Activated T-helper 2 cell treated with anti-CD3 and anti-CD28 coated beads, Interferon-gamma antibody, Interleukin-2, Interleukin-4, amounts not matched to agents 10 μg/mL and 5 μg/mL and 100 μg/mL, durations not matched to agents 14 hours and 24 hours and 36 hours (primary cell): ENCODE data around the gene WDR53. TPM values are rescaled to one million over a fixed set of nuclear protein-coding genes. Genes with fewer than 3 reads are reported as not detected.
"Not testable (repeated sequence)": the region's sequence is repeated elsewhere in the genome, so short reads cannot be mapped to it uniquely, and the experiment has no call there.

Experiments
- DNase-seq: peaks from one replicate; pipeline ENCODE4 v3.0.0; 2021; ENCODE audit warnings: low spot score
- H3K27ac Mint-ChIP-seq: one replicate; pipeline ENCODE4 v1.8.0; 2021; ENCODE audit warnings: mixed read lengths
- H3K27me3 Mint-ChIP-seq: one replicate; pipeline ENCODE4 v1.8.0; 2021; ENCODE audit warnings: low read depth, mixed read lengths
- H3K36me3 Mint-ChIP-seq: one replicate; pipeline ENCODE4 v1.8.0; 2021; ENCODE audit warnings: low read depth, mixed read lengths
- H3K4me1 Mint-ChIP-seq: one replicate; pipeline ENCODE4 v1.8.0; 2021; ENCODE audit warnings: low read depth, mixed read lengths
- H3K4me3 Mint-ChIP-seq: one replicate; pipeline ENCODE4 v1.8.0; 2021; ENCODE audit warnings: low read depth, mild to moderate bottlenecking, moderate library complexity, mixed read lengths
- H3K9me3 Mint-ChIP-seq: one replicate; pipeline ENCODE4 v1.8.0; 2021; ENCODE audit warnings: mixed read lengths
- intact Hi-C: fragments of 100-400 bp; cut with micrococcal nuclease; formaldehyde crosslinking; loops from one replicate; pipeline ENCODE4 v1.15.1; 2023
- total RNA-seq: library from RNA; stranded (reverse); gene quantifications from 2 replicates; pipeline ENCODE4 v1.2.3, GENCODE V29; 2022

The WDR53 gene
- total RNA-seq, 1 donor from 2014 or later, result 17.4 TPM

DNA sequence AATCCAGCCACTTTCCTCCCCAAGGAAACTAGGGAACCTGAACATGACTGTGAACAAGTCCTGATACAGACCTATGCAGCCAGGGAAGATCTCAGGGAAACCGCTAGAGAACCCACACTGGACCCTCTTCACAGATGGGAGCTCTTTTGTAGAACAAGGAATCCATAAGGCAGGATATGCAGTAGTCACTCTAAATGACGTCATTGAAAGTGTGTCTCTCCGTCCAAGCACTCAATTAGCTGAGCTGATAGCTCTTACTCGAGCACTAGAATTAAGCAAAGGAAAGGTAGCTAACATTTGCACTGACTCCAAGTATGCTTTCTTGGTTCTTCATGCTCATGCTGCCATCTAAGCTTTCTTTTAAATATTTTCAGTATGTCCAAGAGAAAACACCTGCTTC is 43.2 kb downstream of the WDR53 start:
- no peak overlapping the region for H3K27ac Mint-ChIP-seq

DNA sequence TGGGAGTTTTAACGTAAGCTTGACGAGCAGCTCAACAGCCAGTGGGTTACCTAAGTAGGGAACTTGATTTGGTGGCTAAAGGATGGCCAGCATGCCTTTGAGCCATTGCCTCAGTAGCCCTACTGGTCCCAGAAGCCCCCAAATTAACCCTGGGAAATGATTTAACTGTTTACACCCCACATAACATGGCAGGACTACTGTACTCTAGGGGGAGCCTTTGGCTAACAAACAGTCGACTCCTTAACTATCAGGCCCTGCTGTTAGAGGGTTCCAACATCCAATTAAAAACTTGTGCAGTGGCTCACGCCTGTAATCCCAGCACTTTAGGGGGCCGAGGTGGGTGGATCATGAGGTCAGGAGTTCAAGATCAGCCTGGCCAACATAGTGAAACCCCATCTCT is 43.8 kb downstream of the WDR53 start:
- no peak overlapping the region for H3K27ac Mint-ChIP-seq

More for the DNA sequence above, 43.2 kb downstream of the WDR53 start:
- no peak for DNase-seq
- intact Hi-C loops, result no loop called here
- peaks cover 13% of the 10 kb centered on the region for H3K36me3 Mint-ChIP-seq
- H3K9me3 Mint-ChIP-seq, result peaks cover 25% of the 10 kb centered on the region
- H3K4me3 Mint-ChIP-seq, result no peak overlapping the region
- no peaks in the 10 kb centered on the region for H3K27me3 Mint-ChIP-seq
- H3K4me1 Mint-ChIP-seq, result peaks cover 7% of the 10 kb centered on the region

DNA sequence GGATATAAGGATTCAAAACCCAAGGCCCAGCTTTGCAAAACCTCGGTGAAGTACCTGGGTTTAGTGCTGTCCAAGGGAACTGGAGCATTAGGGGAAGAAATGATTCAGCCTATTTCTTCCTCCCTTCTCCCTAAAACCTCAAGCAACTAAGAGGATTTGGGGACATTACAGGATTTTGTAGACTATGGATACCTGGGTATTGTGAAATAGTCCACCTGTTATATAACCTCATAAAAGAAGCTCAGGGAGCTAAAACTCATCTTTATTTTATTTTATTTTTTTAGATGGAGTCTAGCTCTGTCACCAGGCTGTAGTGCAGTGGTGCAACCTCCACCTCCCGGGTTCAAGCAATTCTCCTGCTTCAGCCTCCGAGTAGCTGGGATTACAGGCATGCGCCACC is 44.5 kb downstream of the WDR53 start:
- Mint-ChIP-seq H3K4me1 (peaks cover 4% of the 10 kb centered on the region), H3K4me3 (no peak overlapping the region), H3K27ac (no peak overlapping the region), H3K27me3 (no peaks in the 10 kb centered on the region), H3K36me3 (peaks cover 25% of the 10 kb centered on the region), H3K9me3 (peaks cover 38% of the 10 kb centered on the region)
- intact Hi-C loops, result loop anchor here (5.0 kb wide), 1 partner anchor 37 kb away; no protein-coding TSS in a partner anchor
- DNase-seq, result no peak

More for the DNA sequence above, 43.8 kb downstream of the WDR53 start:
- H3K27me3 Mint-ChIP-seq, result no peaks in the 10 kb centered on the region
- H3K4me3 Mint-ChIP-seq, result no peak overlapping the region
- intact Hi-C loops, result loop anchor here (5.0 kb wide), 1 partner anchor 37 kb away; no protein-coding TSS in a partner anchor
- H3K36me3 Mint-ChIP-seq, result peaks cover 18% of the 10 kb centered on the region
- peaks cover 7% of the 10 kb centered on the region for H3K4me1 Mint-ChIP-seq
- DNase-seq, result no peak
- peaks cover 31% of the 10 kb centered on the region for H3K9me3 Mint-ChIP-seq

DNA sequence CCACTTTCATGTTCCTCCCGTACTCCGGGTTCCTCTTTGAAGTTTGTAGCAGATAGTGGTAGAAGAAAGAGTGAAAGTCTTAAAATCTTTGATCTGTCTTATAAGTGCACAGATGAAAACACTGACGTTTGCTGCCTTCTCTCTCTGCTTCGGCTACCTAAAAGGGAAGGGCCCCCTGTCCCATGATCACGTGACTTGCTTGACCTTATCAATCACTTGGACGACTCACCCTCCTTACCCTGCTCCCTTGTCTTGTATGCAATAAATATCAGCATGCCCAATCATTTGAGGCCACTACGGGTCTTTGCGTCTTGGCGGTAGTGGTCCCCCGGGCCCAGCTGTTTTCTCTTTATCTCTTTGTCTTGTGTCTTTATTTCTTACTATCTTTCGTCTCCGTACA is 47.1 kb downstream of the WDR53 start:
- intact Hi-C loops, result loop anchor here (5.0 kb wide), 1 partner anchor 34 kb away; no protein-coding TSS in a partner anchor
- H3K9me3 Mint-ChIP-seq, result peaks cover 47% of the 10 kb centered on the region
- not testable (repeated sequence) for H3K4me1 Mint-ChIP-seq, H3K27me3 Mint-ChIP-seq, H3K4me3 Mint-ChIP-seq, DNase-seq, H3K27ac Mint-ChIP-seq
- H3K36me3 Mint-ChIP-seq, result peaks cover 25% of the 10 kb centered on the region

DNA sequence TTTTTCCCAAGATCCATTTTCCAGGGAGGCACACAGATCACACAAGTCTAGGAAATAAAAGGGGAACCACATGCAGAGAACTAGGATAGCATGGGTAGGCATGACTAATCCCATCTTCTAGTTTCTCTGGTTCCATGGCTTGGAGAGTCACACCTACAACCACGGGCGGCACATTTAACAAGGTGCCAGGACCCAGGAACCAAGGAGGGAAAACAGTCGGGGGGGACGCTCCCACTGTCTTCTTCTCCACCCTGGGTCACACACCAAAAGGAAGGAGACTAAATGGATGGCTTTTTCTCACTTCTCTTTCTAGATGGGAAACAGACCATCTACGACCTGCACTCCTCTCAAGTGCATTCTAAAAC is 48.7 kb downstream of the WDR53 start:
- Mint-ChIP-seq H3K27me3 (no peaks in the 10 kb centered on the region), H3K27ac (no peak overlapping the region), H3K4me1 (no peaks in the 10 kb centered on the region), H3K4me3 (no peak overlapping the region), H3K9me3 (peaks cover 58% of the 10 kb centered on the region), H3K36me3 (peaks cover 25% of the 10 kb centered on the region)
- no peak for DNase-seq
- intact Hi-C loops, result loop anchor here (2.0 to 5.0 kb wide), 2 partner anchors 32 to 267 kb away; no protein-coding TSS in a partner anchor

DNA sequence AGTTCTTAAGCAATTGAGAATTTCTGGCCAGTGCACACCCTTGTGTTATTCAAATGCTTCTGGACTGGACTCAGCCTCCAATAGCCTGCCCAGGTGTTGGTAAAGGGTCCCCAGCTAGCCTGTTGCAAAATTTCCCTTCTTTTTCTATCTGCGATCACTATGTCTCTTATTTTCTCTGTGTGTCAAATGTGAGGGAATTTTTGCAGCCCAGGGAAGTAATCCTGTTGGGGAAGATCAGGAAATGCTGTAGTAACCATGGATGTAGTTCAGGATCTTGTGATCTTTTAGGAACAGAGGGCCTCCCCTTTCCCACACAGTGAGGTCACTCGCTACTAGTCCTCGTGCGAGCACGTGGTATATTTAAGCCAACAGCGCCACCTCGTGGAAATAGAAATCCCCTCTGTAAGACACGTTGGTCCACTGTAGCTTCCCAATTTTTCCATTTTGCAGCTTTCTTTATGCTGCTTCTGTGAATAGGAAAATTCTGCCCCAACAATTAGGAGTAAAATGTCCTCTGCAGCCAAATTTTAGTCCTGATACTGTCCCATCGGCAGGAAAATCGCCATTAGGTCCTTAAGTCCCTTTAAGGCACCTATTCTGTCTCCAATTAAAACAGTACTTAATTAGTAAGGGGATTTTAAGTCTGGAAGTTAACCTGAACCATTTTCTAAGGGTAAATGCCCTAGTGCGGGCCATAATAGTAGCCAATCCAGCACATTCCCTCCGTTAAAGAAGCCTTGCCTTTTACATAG is 49.2 kb downstream of the WDR53 start:
- intact Hi-C loops, result loop anchor here (2.0 kb wide), 1 partner anchor 266 kb away; no protein-coding TSS in a partner anchor
- H3K9me3 Mint-ChIP-seq, result peaks cover 61% of the 10 kb centered on the region

DNA sequence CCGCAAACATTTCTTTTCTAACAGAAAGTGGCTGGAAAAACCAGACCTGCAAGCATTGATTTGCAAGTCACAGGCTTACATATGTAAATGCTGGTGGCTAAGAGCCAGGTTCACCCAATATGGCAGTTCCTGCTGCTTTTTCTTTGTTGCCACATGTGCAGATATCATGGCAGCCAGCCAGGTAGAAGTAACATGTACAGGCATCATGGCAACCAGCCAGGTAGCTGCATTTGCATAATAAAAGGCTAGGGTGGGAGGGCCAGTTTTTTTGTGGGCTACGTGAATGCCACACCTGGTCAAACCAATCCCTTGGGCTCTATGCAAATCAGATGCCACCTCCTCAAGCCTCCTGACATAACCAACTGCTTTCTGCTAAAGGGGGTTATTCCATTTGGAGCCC is 50.4 kb downstream of the WDR53 start:
- Mint-ChIP-seq H3K4me1 (peaks cover 4% of the 10 kb centered on the region), H3K4me3 (no peak overlapping the region), H3K27me3 (no peaks in the 10 kb centered on the region), H3K9me3 (peaks cover 65% of the 10 kb centered on the region), H3K27ac (no peak overlapping the region), H3K36me3 (peaks cover 32% of the 10 kb centered on the region)
- intact Hi-C loops, result loop anchor here (2.0 kb wide), 1 partner anchor 265 kb away; no protein-coding TSS in a partner anchor
- DNase-seq, result no peak

More for the DNA sequence above, 49.2 kb downstream of the WDR53 start:
- DNase-seq, result peak; percentile 40
- H3K27me3 Mint-ChIP-seq, result no peaks in the 10 kb centered on the region
- peaks cover 27% of the 10 kb centered on the region for H3K36me3 Mint-ChIP-seq
- H3K4me1 Mint-ChIP-seq, result no peaks in the 10 kb centered on the region
- H3K4me3 Mint-ChIP-seq, result no peak overlapping the region
- no peak overlapping the region for H3K27ac Mint-ChIP-seq

DNA sequence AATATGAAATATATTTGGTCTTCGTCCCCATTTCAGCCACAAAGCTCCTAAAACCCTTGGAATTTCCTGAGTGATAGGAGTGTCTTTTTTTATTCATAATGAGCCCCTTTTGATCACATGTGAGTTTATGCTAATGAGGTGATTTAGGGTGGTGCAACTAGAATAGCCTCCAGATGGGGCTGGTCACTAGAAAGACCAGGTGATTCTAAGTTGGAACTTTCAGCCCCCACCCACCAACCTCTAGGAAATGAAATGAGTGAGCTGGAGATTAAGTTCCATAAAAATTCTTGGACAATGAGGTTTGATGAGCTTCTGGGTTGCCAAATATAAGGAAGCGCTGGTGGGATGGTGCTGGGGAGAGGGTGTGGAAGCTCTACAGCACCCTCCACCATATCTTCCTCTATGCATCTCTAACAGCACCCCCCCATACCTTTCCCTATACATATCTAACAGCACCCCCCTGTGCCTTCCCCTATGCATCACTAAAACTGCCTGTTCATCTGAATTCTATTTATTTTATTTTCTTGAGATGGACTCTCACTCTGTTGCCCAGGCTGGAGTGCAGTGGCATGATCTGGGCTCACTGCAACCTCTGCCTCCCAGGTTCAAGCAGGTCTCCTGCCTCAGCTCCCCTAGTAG is 51.1 kb downstream of the WDR53 start:
- Mint-ChIP-seq H3K9me3 (peaks cover 60% of the 10 kb centered on the region), H3K27ac (no peak overlapping the region), H3K4me3 (no peak overlapping the region), H3K4me1 (peaks cover 7% of the 10 kb centered on the region), H3K36me3 (peaks cover 32% of the 10 kb centered on the region), H3K27me3 (no peaks in the 10 kb centered on the region)
- intact Hi-C loops, result no loop called here
- no peak for DNase-seq

DNA sequence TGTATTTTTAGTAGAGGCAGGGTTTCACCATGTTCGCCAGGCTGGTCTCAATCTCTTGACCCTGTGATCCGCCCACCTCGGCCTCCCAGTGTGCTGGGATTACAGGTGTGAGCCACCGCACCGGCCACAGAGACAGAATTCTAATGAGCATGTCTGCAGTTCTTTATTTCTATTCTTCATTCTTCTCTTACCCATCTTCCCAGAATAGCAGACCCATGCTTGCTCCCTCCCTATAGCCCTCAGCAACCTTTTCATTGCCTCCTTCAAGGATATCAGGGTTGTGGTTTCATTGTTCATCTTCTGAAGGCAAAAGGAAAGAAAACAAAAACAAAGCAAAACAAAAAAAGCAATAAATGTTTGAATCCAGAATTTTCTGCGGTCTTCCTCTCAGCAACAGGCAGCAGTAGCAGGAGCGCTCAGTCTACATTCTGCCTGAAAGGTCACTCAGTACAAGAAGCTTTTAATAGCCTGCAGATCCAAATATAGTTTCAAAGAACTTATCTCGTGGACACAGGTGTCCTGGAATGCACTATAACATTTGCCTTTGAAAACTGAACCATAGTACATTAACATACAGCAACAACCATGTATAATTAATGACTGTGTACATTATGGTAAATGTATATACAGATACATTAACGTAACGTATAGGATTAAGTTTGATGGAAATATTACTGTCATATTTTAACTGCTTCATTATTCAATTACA is 53.3 kb downstream of the WDR53 start, which contains the start of gene SMCO1:
Gene SMCO1 (minus strand): TSS at position 434 of the 709 bp plus-strand sequence. CDS start 137 bp downstream, at position 297.
- H3K27ac Mint-ChIP-seq, result no peak within 1 kb of the TSS
- peaks cover 45% of the 10 kb centered on the region for H3K9me3 Mint-ChIP-seq

DNA sequence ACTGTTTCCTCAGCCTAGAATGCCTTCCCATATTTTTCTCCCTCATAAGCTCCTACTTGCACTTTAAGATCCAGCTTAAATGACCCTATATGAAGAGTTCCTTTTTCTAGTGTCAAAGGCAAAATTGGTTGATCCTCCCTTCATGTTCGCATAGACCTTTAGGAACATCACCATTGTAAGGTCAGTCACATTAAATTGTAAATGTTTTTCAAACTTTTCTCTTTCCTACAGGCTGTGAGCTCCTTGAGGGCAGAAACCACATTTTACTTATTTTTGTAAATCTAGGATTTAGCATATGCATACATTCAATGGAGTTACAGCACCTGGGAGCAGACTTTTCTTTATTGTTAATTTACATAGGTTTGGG is 54.0 kb downstream of the WDR53 start:
- peaks cover 14% of the 10 kb centered on the region for H3K4me1 Mint-ChIP-seq
- H3K27ac Mint-ChIP-seq, result no peak overlapping the region
- intact Hi-C loops, result no loop called here
- H3K4me3 Mint-ChIP-seq, result no peak overlapping the region
- H3K9me3 Mint-ChIP-seq, result peaks cover 37% of the 10 kb centered on the region
- no peaks in the 10 kb centered on the region for H3K27me3 Mint-ChIP-seq
- no peak for DNase-seq
- peaks cover 12% of the 10 kb centered on the region for H3K36me3 Mint-ChIP-seq

More for the DNA sequence above, 53.3 kb downstream of the WDR53 start, which contains the start of gene SMCO1:
- H3K36me3 Mint-ChIP-seq, result peaks cover 18% of the 10 kb centered on the region
- no peak for DNase-seq
- peaks cover 14% of the 10 kb centered on the region for H3K4me1 Mint-ChIP-seq
- H3K4me3 Mint-ChIP-seq, result no peak within 1 kb of the TSS
- intact Hi-C loops, result no loop called here
- no peaks in the 10 kb centered on the region for H3K27me3 Mint-ChIP-seq

DNA sequence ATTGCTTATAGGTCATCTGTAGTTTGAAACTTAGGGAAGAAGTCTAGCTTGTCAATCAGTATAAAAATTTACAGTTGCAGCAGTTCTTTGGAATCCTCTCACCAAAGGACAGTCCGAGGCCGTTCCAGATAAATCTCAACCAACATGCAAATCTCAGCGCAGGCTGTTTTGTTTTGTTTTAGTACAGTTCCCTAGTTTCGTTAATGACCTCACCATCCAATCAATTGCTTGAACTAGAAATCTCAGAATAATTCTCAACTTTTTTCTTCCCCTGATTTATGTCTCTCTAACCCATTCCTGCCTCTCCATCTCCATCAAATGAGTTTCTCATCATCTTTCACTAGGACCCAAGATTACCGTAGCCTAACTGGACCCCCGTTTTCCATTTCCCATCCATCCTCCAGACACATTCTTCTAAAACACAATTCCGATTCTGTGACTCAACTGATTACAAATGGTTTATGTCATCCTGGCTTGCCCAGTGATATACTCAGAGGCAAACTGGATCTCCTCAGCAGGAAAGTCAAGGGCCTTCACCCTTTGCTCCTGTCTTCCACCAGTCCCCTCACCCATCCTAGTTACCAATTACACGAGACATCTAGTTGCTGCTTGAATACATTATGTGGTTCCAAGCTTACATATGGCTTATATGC is 54.5 kb downstream of the WDR53 start:
- Mint-ChIP-seq H3K9me3 (peaks cover 32% of the 10 kb centered on the region), H3K27ac (no peak overlapping the region), H3K36me3 (peaks cover 7% of the 10 kb centered on the region), H3K27me3 (no peaks in the 10 kb centered on the region), H3K4me1 (peaks cover 14% of the 10 kb centered on the region), H3K4me3 (no peak overlapping the region)
- DNase-seq, result no peak
- intact Hi-C loops, result no loop called here
